Choroid plexus epithelial cell (primary cell): ENCODE data around the gene ZGPAT.
A peak's percentile ranks its signal among the peaks of the same experiment; 100 is the strongest.

Source experiments
- DNase-seq: peaks from one replicate; pipeline ENCODE4 v3.0.0-alpha.2; 2010; ENCODE audit warnings: low read depth
- H3K4me3 ChIP-seq: 2 replicates; pipeline ENCODE4 v1.5.1; 2011; ENCODE audit warnings: low read depth, mild to moderate bottlenecking, control low read depth, low read length, moderate library complexity
- CTCF ChIP-seq: conservative IDR thresholded peaks from 2 replicates; pipeline ENCODE4 v1.5.1; 2011; ENCODE audit warnings: low read depth, mild to moderate bottlenecking, control low read depth, inconsistent platforms, low read length, moderate library complexity

The ZGPAT gene

GRCh38 chr20:63694584-63695423, 13.0 kb upstream of the ZGPAT start:
- no peak overlapping the region for H3K4me3 ChIP-seq
- no peak for DNase-seq
- TF ChIP-seq CTCF, result no peak

GRCh38 chr20:63695424-63696305, 12.2 kb upstream of the ZGPAT start:
- no peak for TF ChIP-seq CTCF
- no peak overlapping the region for H3K4me3 ChIP-seq
- DNase-seq, result no peak

- peak; percentile 55 for DNase-seq
- peak overlapping the region; percentile 65 for H3K4me3 ChIP-seq
- TF ChIP-seq CTCF, result no peak
Observed at GRCh38 chr20:63696306-63696627, 11.6 kb upstream of the ZGPAT start.

GRCh38 chr20:63696628-63697356, 11.0 kb upstream of the ZGPAT start, which contains the start of gene TNFRSF6B:
TSS of gene TNFRSF6B (plus strand) at chr20:63696652. CDS start at chr20:63696768, 116 bp downstream.
- DNase-seq, result no peak
- H3K4me3 ChIP-seq, result peak within 1 kb of the TSS; percentile 65
- no peak for TF ChIP-seq CTCF

GRCh38 chr20:63697357-63697867, 10.4 kb upstream of the ZGPAT start:
- no peak for TF ChIP-seq CTCF
- DNase-seq, result no peak
- peak overlapping the region; percentile 65 for H3K4me3 ChIP-seq

GRCh38 chr20:63697868-63698545, 9.8 kb upstream of the ZGPAT start:
- no peak for TF ChIP-seq CTCF
- DNase-seq, result no peak
- peak overlapping the region; percentile 27 for H3K4me3 ChIP-seq
